WTC11 (cell line): ENCODE results near the gene TCF3.

ENCODE experiments used
- ELF4 ChIP-seq: sonication (generic); formaldehyde crosslinking; IDR thresholded peaks from 2 replicates; pipeline ENCODE4 v1.8.1; 2022; ENCODE audit warnings: low read depth, mild to moderate bottlenecking, moderate library complexity, missing genetic modification reagents
- GRHL2 ChIP-seq: fragments of 250-450 bp; sonication (Bioruptor Pico); IDR thresholded peaks from 2 replicates; pipeline ENCODE4 v1.8.0; 2022; ENCODE audit warnings: mild to moderate bottlenecking, moderate library complexity; ENCODE audit not compliant: insufficient replicate concordance, severe bottlenecking
- GTF2I ChIP-seq: fragments of 250-450 bp; sonication (Bioruptor Pico); conservative IDR thresholded peaks from 2 replicates; pipeline ENCODE4 v1.4.0; 2021; ENCODE audit warnings: mild to moderate bottlenecking
- SMAD3 ChIP-seq: sonication (generic); formaldehyde crosslinking; IDR thresholded peaks from 2 replicates; pipeline ENCODE4 v1.8.0; 2022; ENCODE audit warnings: missing genetic modification reagents, mild to moderate bottlenecking, borderline replicate concordance
- TF ChIP-seq, protein P1 (sequence below): sonication (generic); formaldehyde crosslinking; IDR thresholded peaks from 2 replicates; pipeline ENCODE4 v1.8.0; 2022; ENCODE audit warnings: mild to moderate bottlenecking, missing genetic modification reagents
- TF ChIP-seq, protein P2 (sequence below): fragments of 200-600 bp; IDR thresholded peaks from 2 replicates; pipeline ENCODE4 v1.8.0; 2022; ENCODE audit warnings: antibody characterized with exemption
- TF ChIP-seq, protein P3 (sequence below): sonication (generic); formaldehyde crosslinking; IDR thresholded peaks from 2 replicates; pipeline ENCODE4 v1.8.1; 2022; ENCODE audit warnings: mild to moderate bottlenecking, missing genetic modification reagents, moderate library complexity, borderline replicate concordance
- TF ChIP-seq, protein P4 (sequence below): sonication (generic); formaldehyde crosslinking; IDR thresholded peaks from 2 replicates; pipeline ENCODE4 v1.8.1; 2023; ENCODE audit warnings: mild to moderate bottlenecking, missing genetic modification reagents

DNA sequence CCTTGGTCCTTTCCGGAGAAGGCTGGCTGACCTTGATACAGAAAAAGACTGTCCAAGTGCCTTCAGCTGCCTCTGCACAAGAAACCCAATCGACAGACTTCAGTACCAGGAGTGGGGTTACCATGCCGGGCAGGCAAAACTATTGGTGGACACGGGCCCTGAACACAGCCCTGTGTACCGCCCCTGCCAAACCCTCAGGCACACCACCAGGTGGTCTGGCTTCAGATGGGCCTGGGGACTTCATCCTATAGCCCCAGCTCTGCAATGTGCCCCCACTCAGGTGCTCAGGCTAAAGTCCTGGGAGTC, 17.5 kb downstream of the TCF3 start:
- TF ChIP-seq, protein P1, sequence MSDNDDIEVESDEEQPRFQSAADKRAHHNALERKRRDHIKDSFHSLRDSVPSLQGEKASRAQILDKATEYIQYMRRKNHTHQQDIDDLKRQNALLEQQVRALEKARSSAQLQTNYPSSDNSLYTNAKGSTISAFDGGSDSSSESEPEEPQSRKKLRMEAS, result no peak
- TF ChIP-seq ELF4, result no peak
- TF ChIP-seq, protein P2, sequence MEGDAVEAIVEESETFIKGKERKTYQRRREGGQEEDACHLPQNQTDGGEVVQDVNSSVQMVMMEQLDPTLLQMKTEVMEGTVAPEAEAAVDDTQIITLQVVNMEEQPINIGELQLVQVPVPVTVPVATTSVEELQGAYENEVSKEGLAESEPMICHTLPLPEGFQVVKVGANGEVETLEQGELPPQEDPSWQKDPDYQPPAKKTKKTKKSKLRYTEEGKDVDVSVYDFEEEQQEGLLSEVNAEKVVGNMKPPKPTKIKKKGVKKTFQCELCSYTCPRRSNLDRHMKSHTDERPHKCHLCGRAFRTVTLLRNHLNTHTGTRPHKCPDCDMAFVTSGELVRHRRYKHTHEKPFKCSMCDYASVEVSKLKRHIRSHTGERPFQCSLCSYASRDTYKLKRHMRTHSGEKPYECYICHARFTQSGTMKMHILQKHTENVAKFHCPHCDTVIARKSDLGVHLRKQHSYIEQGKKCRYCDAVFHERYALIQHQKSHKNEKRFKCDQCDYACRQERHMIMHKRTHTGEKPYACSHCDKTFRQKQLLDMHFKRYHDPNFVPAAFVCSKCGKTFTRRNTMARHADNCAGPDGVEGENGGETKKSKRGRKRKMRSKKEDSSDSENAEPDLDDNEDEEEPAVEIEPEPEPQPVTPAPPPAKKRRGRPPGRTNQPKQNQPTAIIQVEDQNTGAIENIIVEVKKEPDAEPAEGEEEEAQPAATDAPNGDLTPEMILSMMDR, result no peak
- TF ChIP-seq, protein P3, sequence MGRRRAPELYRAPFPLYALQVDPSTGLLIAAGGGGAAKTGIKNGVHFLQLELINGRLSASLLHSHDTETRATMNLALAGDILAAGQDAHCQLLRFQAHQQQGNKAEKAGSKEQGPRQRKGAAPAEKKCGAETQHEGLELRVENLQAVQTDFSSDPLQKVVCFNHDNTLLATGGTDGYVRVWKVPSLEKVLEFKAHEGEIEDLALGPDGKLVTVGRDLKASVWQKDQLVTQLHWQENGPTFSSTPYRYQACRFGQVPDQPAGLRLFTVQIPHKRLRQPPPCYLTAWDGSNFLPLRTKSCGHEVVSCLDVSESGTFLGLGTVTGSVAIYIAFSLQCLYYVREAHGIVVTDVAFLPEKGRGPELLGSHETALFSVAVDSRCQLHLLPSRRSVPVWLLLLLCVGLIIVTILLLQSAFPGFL (CRISPR knock-in tag), result no peak
- no peak for TF ChIP-seq GTF2I
- TF ChIP-seq SMAD3, result no peak
- TF ChIP-seq GRHL2 (CRISPR knock-in tag), result no peak
- TF ChIP-seq, protein P4, sequence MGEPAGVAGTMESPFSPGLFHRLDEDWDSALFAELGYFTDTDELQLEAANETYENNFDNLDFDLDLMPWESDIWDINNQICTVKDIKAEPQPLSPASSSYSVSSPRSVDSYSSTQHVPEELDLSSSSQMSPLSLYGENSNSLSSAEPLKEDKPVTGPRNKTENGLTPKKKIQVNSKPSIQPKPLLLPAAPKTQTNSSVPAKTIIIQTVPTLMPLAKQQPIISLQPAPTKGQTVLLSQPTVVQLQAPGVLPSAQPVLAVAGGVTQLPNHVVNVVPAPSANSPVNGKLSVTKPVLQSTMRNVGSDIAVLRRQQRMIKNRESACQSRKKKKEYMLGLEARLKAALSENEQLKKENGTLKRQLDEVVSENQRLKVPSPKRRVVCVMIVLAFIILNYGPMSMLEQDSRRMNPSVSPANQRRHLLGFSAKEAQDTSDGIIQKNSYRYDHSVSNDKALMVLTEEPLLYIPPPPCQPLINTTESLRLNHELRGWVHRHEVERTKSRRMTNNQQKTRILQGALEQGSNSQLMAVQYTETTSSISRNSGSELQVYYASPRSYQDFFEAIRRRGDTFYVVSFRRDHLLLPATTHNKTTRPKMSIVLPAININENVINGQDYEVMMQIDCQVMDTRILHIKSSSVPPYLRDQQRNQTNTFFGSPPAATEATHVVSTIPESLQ (CRISPR knock-in tag), result no peak
